K562 (cell line): ENCODE measurements around the gene AHNAK.

Experiments used
- BRCA1 ChIP-seq, 2 experiments: fragments of 450-650 bp in 1 of 2; sonication (generic) in 1 of 2; formaldehyde crosslinking in 1 of 2; IDR thresholded peaks; 2 replicates each; pipeline versions ENCODE4 v1.5.0 to v1.6.1; 2017 to 2020; ENCODE audit warnings: mild to moderate bottlenecking in 1 of 2, missing genetic modification reagents in 1 of 2
- CBFA2T3 ChIP-seq: fragments of 450-650 bp; IDR thresholded peaks from 2 replicates; pipeline ENCODE4 v1.6.1; 2017
- FOXO4 ChIP-seq: fragments of 450-650 bp; formaldehyde crosslinking; IDR thresholded peaks from 2 replicates; pipeline ENCODE4 v1.4.0; 2020; ENCODE audit warnings: mild to moderate bottlenecking, moderate library complexity
- NFATC3 ChIP-seq: fragments of 450-650 bp; IDR thresholded peaks from 2 replicates; pipeline ENCODE4 v1.6.1; 2017; ENCODE audit warnings: mild to moderate bottlenecking
- POLR2AphosphoS5 ChIP-seq: IDR thresholded peaks from 2 replicates; pipeline ENCODE4 v1.6.1; 2011; ENCODE audit warnings: mild to moderate bottlenecking, low read depth, low read length, moderate library complexity; ENCODE audit not compliant: control insufficient read depth, insufficient read depth
- TAF7 ChIP-seq: fragments of 450-650 bp; IDR thresholded peaks from 2 replicates; pipeline ENCODE4 v1.6.1; 2016; ENCODE audit warnings: missing genetic modification characterization, missing compliant biosample characterization
- TF ChIP-seq, protein P1 (sequence below): sonication (generic); formaldehyde crosslinking; IDR thresholded peaks from 2 replicates; pipeline ENCODE4 v1.9.0; 2022; ENCODE audit warnings: mild to moderate bottlenecking, missing genetic modification reagents
- TF ChIP-seq, protein P2 (sequence below), 3 experiments: IDR thresholded peaks in 2 of 3; conservative IDR thresholded peaks in 1 of 3; 2 replicates each; pipeline ENCODE4 v1.5.1; 2011 to 2012; ENCODE audit warnings: low read length in 3 of 3, mild to moderate bottlenecking in 3 of 3, control low read depth in 2 of 3, improper control_type of control experiment in 1 of 3, inconsistent platforms in 1 of 3, low read depth in 1 of 3, mixed read lengths in 1 of 3, moderate library complexity in 1 of 3; ENCODE audit not compliant: insufficient read depth in 2 of 3

- TF ChIP-seq, protein P1, sequence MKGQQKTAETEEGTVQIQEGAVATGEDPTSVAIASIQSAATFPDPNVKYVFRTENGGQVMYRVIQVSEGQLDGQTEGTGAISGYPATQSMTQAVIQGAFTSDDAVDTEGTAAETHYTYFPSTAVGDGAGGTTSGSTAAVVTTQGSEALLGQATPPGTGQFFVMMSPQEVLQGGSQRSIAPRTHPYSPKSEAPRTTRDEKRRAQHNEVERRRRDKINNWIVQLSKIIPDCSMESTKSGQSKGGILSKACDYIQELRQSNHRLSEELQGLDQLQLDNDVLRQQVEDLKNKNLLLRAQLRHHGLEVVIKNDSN = no peak
- TF ChIP-seq TAF7 (tag) (no peak), POLR2AphosphoS5 (no peak), CBFA2T3 (no peak), FOXO4 (CRISPR knock-in tag) (no peak), BRCA1 (IDR thresholded peaks at IDR 0.05) (no peak), BRCA1 (CRISPR knock-in tag; IDR thresholded peaks at IDR 0.05) (no peak), NFATC3 (no peak)
- TF ChIP-seq, protein P2, sequence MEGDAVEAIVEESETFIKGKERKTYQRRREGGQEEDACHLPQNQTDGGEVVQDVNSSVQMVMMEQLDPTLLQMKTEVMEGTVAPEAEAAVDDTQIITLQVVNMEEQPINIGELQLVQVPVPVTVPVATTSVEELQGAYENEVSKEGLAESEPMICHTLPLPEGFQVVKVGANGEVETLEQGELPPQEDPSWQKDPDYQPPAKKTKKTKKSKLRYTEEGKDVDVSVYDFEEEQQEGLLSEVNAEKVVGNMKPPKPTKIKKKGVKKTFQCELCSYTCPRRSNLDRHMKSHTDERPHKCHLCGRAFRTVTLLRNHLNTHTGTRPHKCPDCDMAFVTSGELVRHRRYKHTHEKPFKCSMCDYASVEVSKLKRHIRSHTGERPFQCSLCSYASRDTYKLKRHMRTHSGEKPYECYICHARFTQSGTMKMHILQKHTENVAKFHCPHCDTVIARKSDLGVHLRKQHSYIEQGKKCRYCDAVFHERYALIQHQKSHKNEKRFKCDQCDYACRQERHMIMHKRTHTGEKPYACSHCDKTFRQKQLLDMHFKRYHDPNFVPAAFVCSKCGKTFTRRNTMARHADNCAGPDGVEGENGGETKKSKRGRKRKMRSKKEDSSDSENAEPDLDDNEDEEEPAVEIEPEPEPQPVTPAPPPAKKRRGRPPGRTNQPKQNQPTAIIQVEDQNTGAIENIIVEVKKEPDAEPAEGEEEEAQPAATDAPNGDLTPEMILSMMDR (IDR thresholded peaks at IDR 0.05 in 2 of 3, conservative IDR thresholded peaks at IDR 0.05 in 1 of 3; ENCODE audit: insufficient read depth in 2 of 3, low read depth in 1 of 3, low read length in 3 of 3) = no peak
These were observed 127.2 kb downstream of the AHNAK start for GRCh38 chr11:62419314-62419929.
